Astrocyte (in vitro differentiated cells and primary cell): Measurements from ENCODE around the gene ZCCHC24.

Experiments used
- CTCF ChIP-seq: IDR thresholded peaks from 2 replicates; pipeline ENCODE4 v1.5.1; 2011; ENCODE audit warnings: low read depth, mild to moderate bottlenecking, inconsistent platforms, low read length, moderate library complexity; ENCODE audit not compliant: insufficient read depth
- EZH2 ChIP-seq: IDR thresholded peaks from 2 replicates; pipeline ENCODE4 v1.6.1; 2012; ENCODE audit warnings: mild to moderate bottlenecking, low read length, inconsistent platforms; ENCODE audit not compliant: insufficient read depth

- TF ChIP-seq CTCF (no peak), EZH2 (no peak)
Observed at GRCh38 chr10:79387466-79387973, 57.9 kb downstream of the ZCCHC24 start.
